ENCODE data around the gene WASF3.

The WASF3 gene

DNA sequence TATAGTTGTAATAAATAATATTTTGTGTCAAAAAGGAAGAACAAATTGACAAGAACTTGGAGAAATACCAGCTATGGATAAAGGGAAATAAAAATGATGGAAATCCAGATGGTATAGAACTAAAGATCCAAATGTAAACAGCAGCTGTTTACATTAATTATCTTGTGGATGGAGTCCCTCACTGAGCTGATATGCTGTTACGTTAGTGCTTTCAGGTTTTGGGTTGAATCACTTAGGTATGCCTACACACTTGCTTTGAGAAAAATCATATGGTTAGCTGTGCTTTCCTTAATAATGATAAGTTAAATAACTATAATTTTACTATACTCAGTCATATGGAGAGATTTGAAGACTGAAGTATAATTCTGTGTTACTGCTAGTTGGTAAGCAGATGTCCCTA, 27.7 kb downstream of the WASF3 start:
- no peaks in the 10 kb centered on the region for H3K4me1 Mint-ChIP-seq (ENCODE audit: low read depth in 2 of 2)
- DNase-seq (no peak), ATAC-seq (replicated peaks) (no peak)
- H3K27me3 Mint-ChIP-seq = peaks cover 8 to 25% of the 10 kb centered on the region in 2 donors
- no peak overlapping the region for H3K27ac Mint-ChIP-seq
- H3K4me3 Mint-ChIP-seq = no peak overlapping the region
- H3K9me3 Mint-ChIP-seq = no peaks in the 10 kb centered on the region
- no peaks in the 10 kb centered on the region for H3K36me3 Mint-ChIP-seq (ENCODE audit: insufficient read depth)

DNA sequence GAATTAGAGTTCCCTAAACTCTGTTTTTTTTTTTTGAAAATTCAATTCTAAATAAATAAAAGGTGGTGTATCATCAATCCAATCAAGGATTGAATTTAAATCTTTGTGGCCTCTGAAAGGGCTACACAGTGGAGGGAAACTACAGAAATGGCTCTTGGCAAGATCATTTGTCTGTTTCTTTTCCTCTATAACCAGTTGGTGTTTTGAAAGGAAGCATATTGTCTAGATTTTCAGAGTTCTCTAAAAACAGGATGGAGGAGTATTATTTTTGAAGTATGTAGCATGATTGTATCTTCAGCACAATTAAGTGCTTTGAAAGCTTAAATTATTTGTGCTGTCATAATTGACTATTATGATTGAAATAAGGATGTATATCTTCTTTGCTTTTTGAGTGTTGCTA, 29.8 kb downstream of the WASF3 start:
- H3K36me3 Mint-ChIP-seq (ENCODE audit: insufficient read depth) = no peaks in the 10 kb centered on the region
- DNase-seq (no peak), ATAC-seq (replicated peaks) (no peak)
- no peaks in the 10 kb centered on the region for H3K9me3 Mint-ChIP-seq
- H3K27ac Mint-ChIP-seq = no peak overlapping the region
- H3K4me3 Mint-ChIP-seq = no peak overlapping the region
- peaks cover 21 to 38% of the 10 kb centered on the region in 2 donors for H3K27me3 Mint-ChIP-seq
- no peaks in the 10 kb centered on the region for H3K4me1 Mint-ChIP-seq (ENCODE audit: low read depth in 2 of 2)

DNA sequence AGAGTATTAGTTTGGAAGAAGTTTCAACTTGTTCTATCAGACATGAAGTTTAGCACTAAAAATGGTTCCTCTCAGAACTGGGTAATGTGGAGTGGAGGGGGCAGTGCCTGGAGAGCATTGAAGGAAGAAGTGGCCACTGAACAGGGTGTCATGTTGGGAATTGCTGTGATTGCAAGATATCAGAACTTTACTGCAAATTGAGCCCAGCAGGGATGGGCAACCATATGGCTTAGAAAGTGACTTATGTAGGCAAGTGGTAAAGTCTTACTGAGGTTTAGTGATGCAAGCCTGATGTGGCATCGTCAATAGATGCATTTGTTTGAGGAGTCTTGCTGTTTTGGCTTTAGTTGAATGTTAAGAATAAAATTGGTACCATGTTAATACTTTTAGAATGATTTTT, 31.7 kb downstream of the WASF3 start:
- Mint-ChIP-seq H3K4me1 (ENCODE audit: low read depth in 2 of 2) (no peaks in the 10 kb centered on the region), H3K4me3 (no peak overlapping the region), H3K9me3 (no peaks in the 10 kb centered on the region), H3K27ac (no peak overlapping the region), H3K36me3 (ENCODE audit: insufficient read depth) (no peaks in the 10 kb centered on the region), H3K27me3 (peaks cover 15 to 19% of the 10 kb centered on the region in 2 donors)
- DNase-seq (no peak), ATAC-seq (replicated peaks) (no peak)

DNA sequence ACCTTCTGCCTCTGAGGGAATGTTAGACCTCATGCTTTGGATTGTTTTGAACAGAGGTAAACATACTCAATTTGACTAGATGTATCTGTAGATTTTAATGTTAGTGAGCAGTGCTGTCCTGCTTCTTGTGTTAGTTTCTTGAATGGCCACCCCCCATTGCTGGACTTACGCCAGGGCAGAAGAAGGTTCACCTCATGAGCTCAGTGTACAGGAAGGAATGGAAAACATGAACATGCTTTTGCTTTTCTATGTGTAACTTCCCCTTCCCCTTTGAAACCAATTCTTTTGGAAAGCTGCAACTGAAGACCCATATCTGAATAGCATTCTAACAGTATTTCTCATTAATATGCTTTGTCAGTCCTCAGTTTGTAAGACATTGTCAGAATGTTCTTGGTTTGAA, 32.3 kb downstream of the WASF3 start:
- DNase-seq = no peak
- Mint-ChIP-seq H3K36me3 (ENCODE audit: insufficient read depth) (no peaks in the 10 kb centered on the region), H3K4me1 (ENCODE audit: low read depth in 2 of 2) (no peaks in the 10 kb centered on the region)

DNA sequence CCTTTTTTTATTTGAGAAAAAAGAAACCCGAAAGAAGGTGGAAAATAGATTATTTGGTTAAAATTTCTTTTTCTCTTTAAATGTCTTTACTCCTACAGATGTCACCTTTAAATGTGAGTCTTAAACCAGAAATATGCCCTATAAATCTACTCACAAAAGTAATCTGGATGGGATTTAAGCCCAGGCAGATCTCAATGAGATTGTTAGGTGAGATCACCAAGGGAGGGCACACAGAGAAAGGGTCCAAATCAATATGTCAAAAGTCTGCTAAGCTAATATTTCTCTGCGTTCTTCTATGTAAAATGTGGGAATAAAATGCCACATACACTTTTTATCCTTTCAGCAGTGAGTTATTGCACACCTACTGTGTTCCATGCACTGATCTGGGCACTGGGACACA, 32.9 kb downstream of the WASF3 start:
- Mint-ChIP-seq H3K4me1 (ENCODE audit: low read depth in 2 of 2) (no peaks in the 10 kb centered on the region), H3K4me3 (no peak overlapping the region), H3K36me3 (ENCODE audit: insufficient read depth) (no peaks in the 10 kb centered on the region), H3K27me3 (peaks cover 22 to 30% of the 10 kb centered on the region in 2 donors), H3K9me3 (no peaks in the 10 kb centered on the region), H3K27ac (no peak overlapping the region)
- no peak for ATAC-seq (replicated peaks)
- no peak for DNase-seq

More for the DNA sequence above, 32.3 kb downstream of the WASF3 start:
- Mint-ChIP-seq H3K27me3 (peaks cover 20 to 24% of the 10 kb centered on the region in 2 donors), H3K4me3 (no peak overlapping the region), H3K9me3 (no peaks in the 10 kb centered on the region), H3K27ac (no peak overlapping the region)
- no peak for ATAC-seq (replicated peaks)

DNA sequence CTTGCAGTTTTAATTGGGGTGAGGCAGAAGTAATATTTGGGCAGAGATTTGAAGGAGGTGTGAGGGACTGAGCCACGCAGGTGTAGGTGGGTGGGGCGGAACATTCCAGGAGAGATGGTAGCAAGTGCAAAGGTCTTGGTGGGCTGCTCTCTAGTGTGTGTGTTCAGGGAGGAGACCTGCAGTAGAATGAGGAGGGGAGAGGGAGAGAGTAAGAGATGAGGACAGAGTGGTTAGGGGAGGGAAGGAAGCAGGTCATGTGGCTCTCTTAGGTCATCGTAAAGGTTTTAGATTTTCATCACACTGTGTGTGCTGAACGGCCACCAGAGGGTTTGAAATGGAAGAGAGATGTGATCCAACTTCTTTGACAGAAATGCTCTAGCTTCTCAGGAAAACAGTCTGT, 33.5 kb downstream of the WASF3 start:
- Mint-ChIP-seq H3K4me1 (ENCODE audit: low read depth in 2 of 2) (no peaks in the 10 kb centered on the region), H3K4me3 (no peak overlapping the region), H3K27me3 (peaks cover 26 to 31% of the 10 kb centered on the region in 2 donors), H3K27ac (no peak overlapping the region), H3K9me3 (no peaks in the 10 kb centered on the region), H3K36me3 (ENCODE audit: insufficient read depth) (no peaks in the 10 kb centered on the region)
- DNase-seq (no peak), ATAC-seq (replicated peaks) (no peak)

DNA sequence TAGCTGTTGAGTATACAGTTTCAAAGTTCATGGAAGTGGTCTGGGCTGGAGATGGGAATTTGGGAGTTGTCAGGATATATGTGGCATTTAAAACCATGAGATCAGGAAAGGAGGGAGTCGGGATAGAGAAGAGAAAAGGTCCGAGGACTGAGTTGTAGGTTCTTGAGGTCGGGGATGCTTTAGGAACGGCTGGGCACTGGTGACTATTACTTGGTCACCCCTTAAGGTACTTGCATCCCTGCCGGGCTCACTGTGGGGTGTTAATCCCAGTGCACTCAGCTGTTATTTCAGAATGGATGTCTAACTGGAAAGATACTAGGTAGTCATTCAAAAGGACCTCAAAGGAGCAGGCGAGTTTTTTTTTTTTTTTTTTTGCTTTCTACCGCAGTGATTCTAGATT, 34.2 kb downstream of the WASF3 start:
- DNase-seq = no peak
- H3K27ac Mint-ChIP-seq = no peak overlapping the region
- no peaks in the 10 kb centered on the region for H3K4me1 Mint-ChIP-seq (ENCODE audit: low read depth in 2 of 2)
- H3K4me3 Mint-ChIP-seq = no peak overlapping the region
- ATAC-seq (replicated peaks) = no peak
- peaks cover 0 to 3% of the 10 kb centered on the region in 2 donors for H3K9me3 Mint-ChIP-seq
- H3K36me3 Mint-ChIP-seq (ENCODE audit: insufficient read depth) = no peaks in the 10 kb centered on the region
- peaks cover 26 to 29% of the 10 kb centered on the region in 2 donors for H3K27me3 Mint-ChIP-seq

DNA sequence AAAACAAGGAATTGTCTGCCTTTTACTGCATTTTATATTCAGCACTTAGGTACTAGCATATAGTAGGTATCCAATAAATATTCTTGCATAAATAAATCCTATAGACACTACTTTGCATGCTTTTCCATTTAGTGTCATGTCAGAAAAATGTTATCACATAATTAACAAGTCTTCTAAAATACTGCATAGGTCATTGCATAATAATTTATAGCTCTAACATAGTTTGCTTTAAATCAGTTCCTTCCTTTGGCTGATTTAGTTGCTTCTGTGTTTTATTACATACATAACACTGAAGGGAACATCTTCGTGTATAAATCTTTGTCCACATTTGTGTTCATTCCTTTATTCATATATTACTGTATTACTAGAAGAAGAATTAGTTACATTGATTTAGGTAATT, 36.2 kb downstream of the WASF3 start:
- Mint-ChIP-seq H3K27ac (no peak overlapping the region), H3K9me3 (peaks cover 0 to 8% of the 10 kb centered on the region in 2 donors), H3K4me1 (ENCODE audit: low read depth in 2 of 2) (no peaks in the 10 kb centered on the region), H3K27me3 (peaks cover 26 to 29% of the 10 kb centered on the region in 2 donors), H3K4me3 (no peak overlapping the region), H3K36me3 (ENCODE audit: insufficient read depth) (no peaks in the 10 kb centered on the region)
- no peak for ATAC-seq (replicated peaks)
- DNase-seq = no peak

DNA sequence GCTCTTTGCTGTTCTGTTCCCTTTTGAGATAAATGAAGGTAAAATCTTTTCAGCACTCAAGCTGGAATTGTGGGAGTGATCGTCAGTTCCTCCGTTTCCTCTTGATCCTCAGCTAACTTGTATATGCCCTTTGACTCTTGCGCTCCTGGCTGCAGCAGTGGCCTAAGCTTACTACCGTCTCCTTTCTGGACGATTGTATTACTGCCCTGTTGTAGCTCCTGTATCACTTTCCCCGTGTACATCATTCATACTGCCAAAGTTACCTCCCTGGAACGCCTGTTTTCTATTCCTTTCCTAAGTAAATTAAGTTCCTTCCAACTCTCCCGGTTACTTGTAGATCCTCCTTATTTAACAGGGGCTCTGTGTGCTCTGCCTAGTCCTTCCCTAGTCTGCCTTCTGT, 36.9 kb downstream of the WASF3 start:
- H3K27me3 Mint-ChIP-seq = peaks cover 26 to 29% of the 10 kb centered on the region in 2 donors
- no peak overlapping the region for H3K4me3 Mint-ChIP-seq
- ATAC-seq (replicated peaks) (no peak), DNase-seq (no peak)
- H3K27ac Mint-ChIP-seq = no peak overlapping the region
- no peaks in the 10 kb centered on the region for H3K36me3 Mint-ChIP-seq (ENCODE audit: insufficient read depth)
- no peaks in the 10 kb centered on the region for H3K4me1 Mint-ChIP-seq (ENCODE audit: low read depth in 2 of 2)
- peaks cover 0 to 8% of the 10 kb centered on the region in 2 donors for H3K9me3 Mint-ChIP-seq

DNA sequence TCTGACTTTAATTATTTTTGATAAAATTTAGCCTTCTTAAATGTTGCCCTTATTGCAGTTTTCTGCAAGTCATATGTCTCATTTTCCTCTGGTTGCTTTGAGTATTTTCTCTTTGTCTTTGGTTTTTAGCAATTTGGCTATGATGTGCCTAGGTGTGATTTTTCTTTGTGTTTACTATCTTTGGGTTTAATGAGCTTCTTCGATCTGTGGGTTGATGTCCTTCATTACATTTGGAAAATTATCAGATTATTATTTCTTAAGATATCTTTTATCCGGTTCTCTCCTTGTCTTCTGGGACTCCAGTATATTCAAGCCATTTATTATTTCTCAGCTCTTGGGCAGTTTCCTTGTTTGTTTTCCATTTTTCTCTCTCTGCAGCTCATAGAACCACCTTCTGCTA, 39.0 kb downstream of the WASF3 start:
- ATAC-seq (replicated peaks) (no peak), DNase-seq (no peak)
- Mint-ChIP-seq H3K9me3 (peaks cover 0 to 8% of the 10 kb centered on the region in 2 donors), H3K27ac (no peak overlapping the region), H3K27me3 (peaks cover 30 to 37% of the 10 kb centered on the region in 2 donors), H3K4me3 (no peak overlapping the region), H3K36me3 (ENCODE audit: insufficient read depth) (no peaks in the 10 kb centered on the region), H3K4me1 (ENCODE audit: low read depth in 2 of 2) (no peaks in the 10 kb centered on the region)

DNA sequence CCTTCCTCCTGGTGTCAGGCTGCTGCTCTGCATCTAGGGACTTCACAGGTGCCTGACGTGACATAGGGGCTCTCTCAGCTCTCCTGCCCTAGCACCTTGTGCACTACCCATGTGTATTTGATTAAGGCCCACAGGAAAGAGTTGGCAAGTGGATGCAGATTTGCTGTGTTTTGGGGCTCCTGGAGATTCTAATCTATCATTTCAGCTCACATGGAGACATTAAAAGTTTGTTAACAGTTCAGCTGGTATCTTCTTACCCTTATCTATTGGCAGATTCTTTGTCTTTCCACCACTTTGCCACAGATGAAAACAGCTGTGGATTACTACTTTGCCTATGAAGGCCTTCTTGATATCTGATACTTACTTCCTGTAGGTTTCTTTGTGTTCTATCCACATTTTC, 41.9 kb downstream of the WASF3 start:
- H3K27ac Mint-ChIP-seq = no peak overlapping the region
- H3K36me3 Mint-ChIP-seq (ENCODE audit: insufficient read depth) = no peaks in the 10 kb centered on the region
- H3K9me3 Mint-ChIP-seq = peaks cover 0 to 8% of the 10 kb centered on the region in 2 donors
- no peak for ATAC-seq (replicated peaks)
- DNase-seq = no peak
- H3K4me1 Mint-ChIP-seq (ENCODE audit: low read depth in 2 of 2) = no peaks in the 10 kb centered on the region
- no peak overlapping the region for H3K4me3 Mint-ChIP-seq
- H3K27me3 Mint-ChIP-seq = peaks cover 46 to 58% of the 10 kb centered on the region in 2 donors

DNA sequence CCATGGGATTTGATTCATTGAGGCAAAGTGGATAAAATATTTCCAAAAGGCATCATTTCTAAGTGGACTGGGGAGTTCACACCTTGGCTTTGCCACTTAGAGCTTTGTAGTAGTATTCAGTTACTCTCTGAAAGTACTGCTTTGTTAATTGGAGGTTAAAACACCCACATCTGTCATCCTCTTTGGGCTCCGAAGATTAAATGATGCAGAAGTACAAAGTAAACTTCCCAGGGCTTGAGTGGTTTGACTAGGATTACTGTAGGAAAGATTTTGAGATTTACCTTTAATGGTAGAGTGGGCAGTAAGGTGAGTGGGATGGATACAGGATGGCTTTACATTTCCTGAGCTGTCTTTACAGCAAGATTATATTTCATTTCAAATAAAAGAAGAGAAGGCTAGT, 42.4 kb downstream of the WASF3 start:
- DNase-seq = no peak
- H3K27ac Mint-ChIP-seq = no peak overlapping the region
- ATAC-seq (replicated peaks) = no peak
- no peaks in the 10 kb centered on the region for H3K4me1 Mint-ChIP-seq (ENCODE audit: low read depth in 2 of 2)
- H3K4me3 Mint-ChIP-seq = no peak overlapping the region
- peaks cover 0 to 8% of the 10 kb centered on the region in 2 donors for H3K9me3 Mint-ChIP-seq
- H3K27me3 Mint-ChIP-seq = peaks cover 42 to 53% of the 10 kb centered on the region in 2 donors
- H3K36me3 Mint-ChIP-seq (ENCODE audit: insufficient read depth) = no peaks in the 10 kb centered on the region

DNA sequence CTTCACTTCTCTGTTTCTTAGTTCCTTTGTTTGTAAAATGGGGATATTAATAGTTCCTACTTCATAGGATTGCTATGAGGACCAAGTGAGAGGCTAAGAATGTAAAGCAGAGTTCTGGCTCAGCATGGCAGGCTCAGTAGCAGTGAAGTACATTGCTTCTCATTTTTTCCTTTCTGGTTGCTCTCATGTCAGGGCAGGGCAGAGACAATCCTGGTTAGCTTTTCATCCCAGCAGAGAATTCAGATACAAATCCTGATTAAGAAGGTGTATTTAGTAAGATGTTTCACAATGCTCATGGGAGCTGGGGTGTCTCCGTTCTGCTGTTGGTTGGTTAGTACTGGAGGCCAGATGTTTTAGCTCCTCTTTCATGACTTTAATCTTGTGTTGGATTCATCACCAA, 42.9 kb downstream of the WASF3 start:
- Mint-ChIP-seq H3K4me3 (no peak overlapping the region), H3K27me3 (peaks cover 41 to 48% of the 10 kb centered on the region in 2 donors), H3K4me1 (ENCODE audit: low read depth in 2 of 2) (no peaks in the 10 kb centered on the region), H3K27ac (no peak overlapping the region), H3K9me3 (peaks cover 0 to 8% of the 10 kb centered on the region in 2 donors), H3K36me3 (ENCODE audit: insufficient read depth) (no peaks in the 10 kb centered on the region)
- ATAC-seq (replicated peaks) (no peak), DNase-seq (no peak)

DNA sequence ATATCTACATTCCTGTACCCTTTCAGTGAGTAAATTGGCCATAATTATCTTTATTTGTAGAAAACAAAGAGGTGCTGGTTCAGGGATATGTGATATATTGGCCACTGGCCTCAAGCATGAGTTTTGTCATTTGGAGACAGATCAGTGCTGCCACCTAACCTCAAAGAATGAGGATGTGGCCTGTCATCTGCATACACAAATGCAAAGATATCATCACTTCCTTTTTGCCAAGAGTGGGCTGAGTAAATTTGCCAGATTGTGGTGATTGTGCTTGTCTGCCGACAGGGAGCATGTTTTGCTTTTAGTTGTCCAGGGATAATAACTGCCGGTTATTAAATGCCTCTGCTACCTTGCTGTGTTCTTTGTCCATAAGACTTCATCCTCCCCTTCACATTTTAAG, 44.2 kb downstream of the WASF3 start:
- Mint-ChIP-seq H3K4me1 (ENCODE audit: low read depth in 2 of 2) (no peaks in the 10 kb centered on the region), H3K27ac (no peak overlapping the region), H3K4me3 (no peak overlapping the region), H3K27me3 (peaks cover 42 to 44% of the 10 kb centered on the region in 2 donors), H3K36me3 (ENCODE audit: insufficient read depth) (no peaks in the 10 kb centered on the region), H3K9me3 (peaks cover 0 to 5% of the 10 kb centered on the region in 2 donors)
- ATAC-seq (replicated peaks) (no peak), DNase-seq (no peak)

DNA sequence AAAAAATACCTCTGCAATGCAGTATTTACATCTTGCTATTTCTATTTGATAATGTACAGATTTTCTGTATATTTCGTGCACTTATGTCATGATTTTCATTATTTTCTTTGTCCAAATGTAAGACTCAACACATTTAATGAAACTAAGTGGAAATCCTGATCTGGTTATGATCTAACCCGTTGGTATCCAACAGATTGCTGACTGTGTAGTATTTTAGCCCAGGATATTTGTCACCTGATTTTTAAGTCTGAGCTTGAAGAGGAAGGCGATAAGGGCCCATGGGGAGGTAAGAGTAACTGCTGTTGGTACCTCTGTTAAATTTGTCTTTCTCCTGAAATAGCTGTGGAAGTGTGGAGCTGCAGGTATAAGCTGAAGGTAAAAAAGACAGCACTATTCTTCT, 45.3 kb downstream of the WASF3 start:
- peaks cover 42 to 44% of the 10 kb centered on the region in 2 donors for H3K27me3 Mint-ChIP-seq
- ATAC-seq (replicated peaks) (no peak), DNase-seq (no peak)
- H3K27ac Mint-ChIP-seq = no peak overlapping the region
- H3K9me3 Mint-ChIP-seq = no peaks in the 10 kb centered on the region
- H3K4me1 Mint-ChIP-seq (ENCODE audit: low read depth in 2 of 2) = no peaks in the 10 kb centered on the region
- H3K36me3 Mint-ChIP-seq (ENCODE audit: insufficient read depth) = no peaks in the 10 kb centered on the region
- no peak overlapping the region for H3K4me3 Mint-ChIP-seq

Measured in effector memory CD8-positive, alpha-beta T cell (primary cell).